SK-N-MC (cell line): Measurements from ENCODE around the gene ADCY3.
A peak's percentile ranks its signal among the peaks of the same experiment; 100 is the strongest.

Experiments used
- DNase-seq: peaks from one replicate; pipeline ENCODE4 v3.0.0-alpha.2; 2011; ENCODE audit warnings: low read depth, low spot score
- H3K27ac ChIP-seq: fragments of 200-600 bp; sonication (generic); 2 replicates; pipeline ENCODE4 v1.5.1; 2016; ENCODE audit warnings: mixed run types
- H3K36me3 ChIP-seq: fragments of 200-600 bp; sonication (generic); 2 replicates; pipeline ENCODE4 v1.6.1; 2017; ENCODE audit warnings: antibody characterized with exemption, low read length, mixed read lengths; ENCODE audit not compliant: insufficient read depth
- H3K4me3 ChIP-seq: fragments of 200-600 bp; sonication (generic); 2 replicates; pipeline ENCODE4 v1.5.1; 2016
- H3K9ac ChIP-seq: fragments of 200-600 bp; sonication (generic); 2 replicates; pipeline ENCODE4 v1.8.0; 2017; ENCODE audit warnings: mixed run types, mixed read lengths; ENCODE audit not compliant: insufficient read length
- H3K9me3 ChIP-seq: fragments of 200-600 bp; sonication (generic); 2 replicates; pipeline ENCODE4 v1.6.1; 2017; ENCODE audit warnings: low read depth, mild to moderate bottlenecking, antibody characterized with exemption, low read length, moderate library complexity, mixed read lengths
- EZH2 ChIP-seq: fragments of 200-600 bp; sonication (generic); IDR thresholded peaks from one replicate; pipeline ENCODE4 v1.6.1; 2017; ENCODE audit warnings: antibody characterized with exemption
- FOXP2 ChIP-seq: optimal IDR thresholded peaks from 2 replicates; pipeline ENCODE3; 2011; ENCODE audit warnings: mild to moderate bottlenecking, moderate library complexity; ENCODE audit not compliant: insufficient read depth; ENCODE audit errors: extremely low read length, control extremely low read depth
- POLR2AphosphoS5 ChIP-seq: IDR thresholded peaks from 2 replicates; pipeline ENCODE4 v1.6.1; 2012; ENCODE audit warnings: mild to moderate bottlenecking, low read depth, low read length, borderline replicate concordance

The ADCY3 gene

GRCh38 chr2:24922556-24922955 lies 2.5 kb upstream of the ADCY3 start:
- H3K9ac ChIP-seq, result no peak overlapping the region
- TF ChIP-seq FOXP2, result no peak
- no peak for TF ChIP-seq EZH2
- TF ChIP-seq POLR2AphosphoS5, result no peak

GRCh38 chr2:24920809-24921441 lies 888 bp upstream of the ADCY3 start:
- no peaks in the 10 kb centered on the region; the same call in 1 of the 2 replicates for H3K36me3 ChIP-seq
- peak overlapping the region; percentile 8 for H3K9ac ChIP-seq
- DNase-seq, result no peak
- no peak for TF ChIP-seq EZH2
- TF ChIP-seq POLR2AphosphoS5, result no peak
- TF ChIP-seq FOXP2, result no peak
- H3K9me3 ChIP-seq, result no peaks in the 10 kb centered on the region
- peak overlapping the region; percentile 87 for H3K4me3 ChIP-seq
- no peak overlapping the region for H3K27ac ChIP-seq

More at GRCh38 chr2:24922556-24922955, 2.5 kb upstream of the ADCY3 start:
- DNase-seq, result no peak
- H3K27ac ChIP-seq, result no peak overlapping the region
- H3K9me3 ChIP-seq, result no peaks in the 10 kb centered on the region
- H3K36me3 ChIP-seq, result no peaks in the 10 kb centered on the region; the same call in 1 of the 2 replicates
- H3K4me3 ChIP-seq, result no peak overlapping the region

GRCh38 chr2:24919506-24920097 lies 435 bp downstream of the ADCY3 start:
- Histone ChIP-seq H3K9me3 (no peaks in the 10 kb centered on the region), H3K36me3 (no peaks in the 10 kb centered on the region; the same call in 1 of the 2 replicates), H3K9ac (peak overlapping the region; percentile 70), H3K27ac (no peak overlapping the region), H3K4me3 (peak overlapping the region; percentile 86)
- DNase-seq, result no peak
- TF ChIP-seq FOXP2 (no peak), EZH2 (no peak)

GRCh38 chr2:24919037-24919505 lies 966 bp downstream of the ADCY3 start:
- TF ChIP-seq EZH2 (no peak), FOXP2 (no peak), POLR2AphosphoS5 (no peak)
- H3K27ac ChIP-seq, result no peak overlapping the region
- no peak for DNase-seq

GRCh38 chr2:24918326-24919036 lies 1.6 kb downstream of the ADCY3 start:
- H3K36me3 ChIP-seq, result no peaks in the 10 kb centered on the region; the same call in 1 of the 2 replicates
- H3K9ac ChIP-seq, result no peak overlapping the region
- H3K4me3 ChIP-seq, result peak overlapping the region; percentile 86
- no peak overlapping the region for H3K27ac ChIP-seq
- H3K9me3 ChIP-seq, result no peaks in the 10 kb centered on the region
- no peak for DNase-seq
- no peak for TF ChIP-seq EZH2
- TF ChIP-seq POLR2AphosphoS5, result no peak
- TF ChIP-seq FOXP2, result no peak

More at GRCh38 chr2:24919037-24919505, 966 bp downstream of the ADCY3 start:
- Histone ChIP-seq H3K36me3 (no peaks in the 10 kb centered on the region; the same call in 1 of the 2 replicates), H3K9me3 (no peaks in the 10 kb centered on the region), H3K4me3 (peak overlapping the region; percentile 86), H3K9ac (peak overlapping the region; percentile 70)

- H3K9me3 ChIP-seq, result no peaks in the 10 kb centered on the region
- H3K36me3 ChIP-seq, result no peaks in the 10 kb centered on the region; the same call in 1 of the 2 replicates
- H3K9ac ChIP-seq, result no peak overlapping the region
- H3K4me3 ChIP-seq, result no peak overlapping the region; the same call in 1 of the 2 replicates
- H3K27ac ChIP-seq, result no peak overlapping the region
- no peak for DNase-seq
- TF ChIP-seq FOXP2 (no peak), EZH2 (no peak), POLR2AphosphoS5 (no peak)
These were observed 2.2 kb downstream of the ADCY3 start for GRCh38 chr2:24917731-24918325.

GRCh38 chr2:24917086-24917485 lies 3.0 kb downstream of the ADCY3 start:
- H3K4me3 ChIP-seq, result no peak overlapping the region

GRCh38 chr2:24915796-24916195 lies 4.2 kb downstream of the ADCY3 start:
- H3K36me3 ChIP-seq, result peaks cover 5% of the 10 kb centered on the region; the same call in 1 of the 2 replicates
- H3K4me3 ChIP-seq, result no peak overlapping the region
- no peak for DNase-seq
- H3K9me3 ChIP-seq, result no peaks in the 10 kb centered on the region
- TF ChIP-seq EZH2 (no peak), FOXP2 (no peak), POLR2AphosphoS5 (no peak)
- no peak overlapping the region for H3K9ac ChIP-seq
- no peak overlapping the region for H3K27ac ChIP-seq

More at GRCh38 chr2:24917086-24917485, 3.0 kb downstream of the ADCY3 start:
- H3K27ac ChIP-seq, result no peak overlapping the region
- peaks cover under 1% of the 10 kb centered on the region; the same call in 1 of the 2 replicates for H3K36me3 ChIP-seq
- DNase-seq, result no peak
- no peak overlapping the region for H3K9ac ChIP-seq
- no peak for TF ChIP-seq EZH2
- no peak for TF ChIP-seq POLR2AphosphoS5
- TF ChIP-seq FOXP2, result no peak
- H3K9me3 ChIP-seq, result no peaks in the 10 kb centered on the region
